ENCODE measurements around the gene LHX8. TPM values are rescaled to one million over a fixed set of nuclear protein-coding genes. Genes with fewer than 3 reads are reported as not detected.
A peak's percentile ranks its signal among the peaks of the same experiment; 100 is the strongest.

The LHX8 gene
- total and polyA plus RNA-seq, 8 donors, result not detected

- H3K27me3 ChIP-seq, result peaks cover 51 to 67% of the 10 kb centered on the region in 2 donors
- H3K27ac ChIP-seq, result no peak overlapping the region
- TF ChIP-seq, protein P1, sequence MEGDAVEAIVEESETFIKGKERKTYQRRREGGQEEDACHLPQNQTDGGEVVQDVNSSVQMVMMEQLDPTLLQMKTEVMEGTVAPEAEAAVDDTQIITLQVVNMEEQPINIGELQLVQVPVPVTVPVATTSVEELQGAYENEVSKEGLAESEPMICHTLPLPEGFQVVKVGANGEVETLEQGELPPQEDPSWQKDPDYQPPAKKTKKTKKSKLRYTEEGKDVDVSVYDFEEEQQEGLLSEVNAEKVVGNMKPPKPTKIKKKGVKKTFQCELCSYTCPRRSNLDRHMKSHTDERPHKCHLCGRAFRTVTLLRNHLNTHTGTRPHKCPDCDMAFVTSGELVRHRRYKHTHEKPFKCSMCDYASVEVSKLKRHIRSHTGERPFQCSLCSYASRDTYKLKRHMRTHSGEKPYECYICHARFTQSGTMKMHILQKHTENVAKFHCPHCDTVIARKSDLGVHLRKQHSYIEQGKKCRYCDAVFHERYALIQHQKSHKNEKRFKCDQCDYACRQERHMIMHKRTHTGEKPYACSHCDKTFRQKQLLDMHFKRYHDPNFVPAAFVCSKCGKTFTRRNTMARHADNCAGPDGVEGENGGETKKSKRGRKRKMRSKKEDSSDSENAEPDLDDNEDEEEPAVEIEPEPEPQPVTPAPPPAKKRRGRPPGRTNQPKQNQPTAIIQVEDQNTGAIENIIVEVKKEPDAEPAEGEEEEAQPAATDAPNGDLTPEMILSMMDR (IDR thresholded peaks at IDR 0.05), result no peak
- ATAC-seq (peak; percentile 19), DNase-seq (peak in 1 of 4 donors; percentile 76)
- no peaks in the 10 kb centered on the region for H3K36me3 ChIP-seq
- intact Hi-C loops (cut with DNase I), result no loop called here
- no peaks in the 10 kb centered on the region for H3K9me3 ChIP-seq
- no peak overlapping the region for H3K4me3 ChIP-seq
- no peaks in the 10 kb centered on the region for H3K4me1 ChIP-seq
Observed at GRCh38 chr1:75124510-75124909, 9.7 kb upstream of the LHX8 start.

DNA sequence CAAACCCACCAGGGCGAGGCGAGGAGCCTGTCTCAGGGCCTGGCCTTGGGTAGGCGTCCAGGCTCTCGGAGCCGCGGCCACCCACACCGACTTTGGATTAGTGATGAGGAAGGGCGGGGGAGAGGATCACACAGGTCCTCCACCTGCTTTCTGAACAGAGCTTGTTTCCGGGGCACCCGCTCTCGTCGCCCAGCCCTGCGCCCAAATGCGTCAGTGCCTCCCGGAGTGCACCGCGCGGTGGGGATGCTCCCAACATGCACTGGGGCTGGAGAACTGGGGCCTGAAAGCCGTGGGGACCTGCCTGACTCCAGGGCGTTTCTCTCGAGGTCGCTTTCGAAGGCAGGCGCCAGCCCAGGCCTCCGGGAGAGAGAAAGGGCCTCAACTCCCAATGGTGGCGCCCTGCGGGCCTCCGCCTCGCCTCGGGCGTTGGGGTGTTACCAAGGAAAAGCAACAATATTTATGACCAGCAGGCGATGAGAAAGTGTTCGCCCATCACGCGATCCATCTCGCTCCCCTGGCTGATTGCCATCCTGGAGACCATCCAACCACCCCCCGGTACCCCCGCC lies 8.9 kb upstream of the LHX8 start:
- no peak overlapping the region for H3K27ac ChIP-seq
- ATAC-seq (no peak), DNase-seq (peak in 1 of 4 donors; percentile 59)
- H3K4me1 ChIP-seq, result no peaks in the 10 kb centered on the region
- no peaks in the 10 kb centered on the region for H3K36me3 ChIP-seq
- intact Hi-C loops (cut with DNase I), result no loop called here
- TF ChIP-seq, protein P1 (IDR thresholded peaks at IDR 0.05), result no peak
- H3K27me3 ChIP-seq, result peaks cover 58 to 74% of the 10 kb centered on the region in 2 donors
- H3K4me3 ChIP-seq, result no peak overlapping the region
- no peaks in the 10 kb centered on the region for H3K9me3 ChIP-seq

- Histone ChIP-seq H3K27me3 (peaks cover 72 to 88% of the 10 kb centered on the region in 2 donors), H3K27ac (no peak overlapping the region), H3K4me3 (no peak overlapping the region), H3K9me3 (no peaks in the 10 kb centered on the region), H3K4me1 (no peaks in the 10 kb centered on the region), H3K36me3 (no peaks in the 10 kb centered on the region)
- no peak for ATAC-seq
- intact Hi-C loops (cut with DNase I), result no loop called here
- DNase-seq, result peak in 1 of 4 donors; percentile 8
- TF ChIP-seq, protein P1 (IDR thresholded peaks at IDR 0.05), result no peak
Observed at GRCh38 chr1:75126611-75127101, 7.5 kb upstream of the LHX8 start.

- peaks cover 87 to 100% of the 10 kb centered on the region in 2 donors for H3K27me3 ChIP-seq
- no peak for ATAC-seq
- no peaks in the 10 kb centered on the region for H3K9me3 ChIP-seq
- peak in 1 of 4 donors; percentile 13 for DNase-seq
- TF ChIP-seq, protein P1 (IDR thresholded peaks at IDR 0.05), result no peak
- no peaks in the 10 kb centered on the region for H3K36me3 ChIP-seq
- intact Hi-C loops (cut with DNase I), result no loop called here
- H3K4me3 ChIP-seq, result no peak overlapping the region
- no peak overlapping the region for H3K27ac ChIP-seq
- no peaks in the 10 kb centered on the region for H3K4me1 ChIP-seq
Observed at GRCh38 chr1:75127916-75128717, 6.1 kb upstream of the LHX8 start.

- ATAC-seq, result no peak
- H3K36me3 ChIP-seq, result no peaks in the 10 kb centered on the region
- H3K9me3 ChIP-seq, result no peaks in the 10 kb centered on the region
- peaks cover 99 to 100% of the 10 kb centered on the region in 2 donors for H3K27me3 ChIP-seq
- intact Hi-C loops (cut with DNase I), result no loop called here
- TF ChIP-seq, protein P1 (IDR thresholded peaks at IDR 0.05), result no peak
- H3K27ac ChIP-seq, result no peak overlapping the region
- no peaks in the 10 kb centered on the region for H3K4me1 ChIP-seq
- H3K4me3 ChIP-seq, result no peak overlapping the region
- DNase-seq, result no peak
Observed at GRCh38 chr1:75129660-75129982, 4.6 kb upstream of the LHX8 start.

Data from left lung (tissue), 10 donors.